Epithelial cell of esophagus (primary cell): ENCODE results near the gene AMBP.

ENCODE experiments used
- DNase-seq: peaks from one replicate; pipeline ENCODE4 v3.0.0; 2010; ENCODE audit warnings: low read depth
- H3K4me3 ChIP-seq: 2 replicates; pipeline ENCODE4 v1.5.1; 2011; ENCODE audit warnings: mild to moderate bottlenecking, low read length, control low read depth
- CTCF ChIP-seq: IDR thresholded peaks from 2 replicates; pipeline ENCODE4 v1.5.1; 2011; ENCODE audit warnings: low read depth, mild to moderate bottlenecking, low read length, control low read depth, inconsistent platforms; ENCODE audit not compliant: insufficient read depth; ENCODE audit errors: missing control alignments

AMBP gene

GRCh38 chr9:114123031-114123977 is 45.2 kb upstream of the AMBP start:
- no peak overlapping the region for H3K4me3 ChIP-seq
- DNase-seq: no peak
- TF ChIP-seq CTCF: no peak

GRCh38 chr9:114122136-114123027 is 44.3 kb upstream of the AMBP start:
- no peak overlapping the region for H3K4me3 ChIP-seq
- no peak for DNase-seq
- no peak for TF ChIP-seq CTCF

- H3K4me3 ChIP-seq: no peak overlapping the region
- TF ChIP-seq CTCF: no peak
- no peak for DNase-seq
These were observed 43.4 kb upstream of the AMBP start for GRCh38 chr9:114121227-114122135.

- DNase-seq: no peak
- TF ChIP-seq CTCF: no peak
- H3K4me3 ChIP-seq: no peak overlapping the region
These were observed 42.3 kb upstream of the AMBP start for GRCh38 chr9:114120192-114121014.

- TF ChIP-seq CTCF: no peak
- no peak for DNase-seq
- H3K4me3 ChIP-seq: no peak overlapping the region
These were observed 41.4 kb upstream of the AMBP start for GRCh38 chr9:114119242-114120191.
